HG03280 (cell line): ENCODE results near the gene SCN2A.

Experiments
- ATAC-seq: cut with Tn5 transposase; IDR thresholded peaks from one replicate; pipeline ENCODE4 v1.9.1; 2021; ENCODE audit warnings: mild to moderate bottlenecking, moderate library complexity; ENCODE audit not compliant: unreplicated experiment

SCN2A gene

GRCh38 chr2:165239230-165239629 lies at the start of gene SCN2A:
SCN2A (plus strand) TSS chr2:165239414; CDS start chr2:165295824, 56,410 bp downstream.
- no peak for ATAC-seq

- ATAC-seq, result no peak
Observed at GRCh38 chr2:165191096-165191728, 48.0 kb upstream of the SCN2A start.

- peak; percentile 39 for ATAC-seq
Observed at GRCh38 chr2:165192729-165193128, 46.5 kb upstream of the SCN2A start.

- ATAC-seq, result peak; percentile 96
Observed at GRCh38 chr2:165193178-165193777, 45.9 kb upstream of the SCN2A start.

GRCh38 chr2:165196411-165196810 lies 42.8 kb upstream of the SCN2A start:
- no peak for ATAC-seq

- ATAC-seq, result no peak
Observed at GRCh38 chr2:165197346-165197745, 41.9 kb upstream of the SCN2A start.

- no peak for ATAC-seq
Observed at GRCh38 chr2:165198181-165198580, 41.0 kb upstream of the SCN2A start.

- no peak for ATAC-seq
Observed at GRCh38 chr2:165202239-165202638, 37.0 kb upstream of the SCN2A start.

GRCh38 chr2:165203689-165204559 lies 35.3 kb upstream of the SCN2A start, which contains the start of gene SCN3A:
SCN3A (minus strand) TSS chr2:165204050; CDS start chr2:165176394, 27,656 bp downstream.
- ATAC-seq, result peak; percentile 49

- ATAC-seq, result no peak
Observed at GRCh38 chr2:165205865-165206264, 33.3 kb upstream of the SCN2A start.

- no peak for ATAC-seq
Observed at GRCh38 chr2:165208094-165208493, 31.1 kb upstream of the SCN2A start.

- ATAC-seq, result no peak
Observed at GRCh38 chr2:165214093-165214492, 25.1 kb upstream of the SCN2A start.

- no peak for ATAC-seq
Observed at GRCh38 chr2:165219481-165219880, 19.7 kb upstream of the SCN2A start.

- no peak for ATAC-seq
Observed at GRCh38 chr2:165224941-165225340, 14.3 kb upstream of the SCN2A start.

- ATAC-seq, result no peak
Observed at GRCh38 chr2:165227571-165227970, 11.6 kb upstream of the SCN2A start.

- no peak for ATAC-seq
Observed at GRCh38 chr2:165237056-165237455, 2.2 kb upstream of the SCN2A start.

GRCh38 chr2:165238295-165238694 lies 919 bp upstream of the SCN2A start:
- ATAC-seq, result no peak

GRCh38 chr2:165239856-165240515 lies 772 bp downstream of the SCN2A start:
- ATAC-seq, result no peak

- no peak for ATAC-seq
Observed at GRCh38 chr2:165240916-165241315, 1.7 kb downstream of the SCN2A start.

GRCh38 chr2:165245081-165245793 lies 6.0 kb downstream of the SCN2A start:
- ATAC-seq, result no peak

GRCh38 chr2:165248238-165248637 lies 9.0 kb downstream of the SCN2A start:
- ATAC-seq, result no peak
